Breast epithelium (tissue), 4 donors: ENCODE results near the gene METRNL. TPM values are rescaled to one million over a fixed set of nuclear protein-coding genes. Genes with fewer than 3 reads are reported as not detected.

Experiments used
- DNase-seq, 2 donors: peaks; one replicate each; pipeline ENCODE4 v3.0.0-alpha.2; 2019; ENCODE audit warnings: low spot score in 2 of 2
- H3K27ac ChIP-seq, 2 donors: fragments of 200-600 bp; sonication (generic) in 1 of 2; one replicate each; pipeline ENCODE4 v1.5.1; 2016 to 2019; ENCODE audit warnings: mild to moderate bottlenecking in 1 of 2
- H3K27me3 ChIP-seq, 2 donors: fragments of 200-600 bp; sonication (generic) in 1 of 2; one replicate each; pipeline versions ENCODE4 v1.5.1 to v1.6.0; 2017 to 2019; ENCODE audit warnings: control low read depth in 1 of 2, mild to moderate bottlenecking in 1 of 2
- H3K36me3 ChIP-seq: fragments of 200-600 bp; one replicate; pipeline ENCODE4 v1.5.1; 2019
- H3K4me1 ChIP-seq, 2 donors: fragments of 200-600 bp; sonication (generic); one replicate each; pipeline ENCODE4 v1.5.1; 2016 to 2019; ENCODE audit warnings: control low read depth in 1 of 2
- H3K4me3 ChIP-seq, 3 donors: fragments of 200-600 bp; sonication (generic); 1 replicate in 2 of 3; 2 replicates in 1 of 3; pipeline ENCODE4 v1.5.1; 2016 to 2019; ENCODE audit warnings: mild to moderate bottlenecking in 3 of 3, moderate library complexity in 2 of 3
- H3K9me3 ChIP-seq, 2 donors: fragments of 200-600 bp; sonication (generic) in 1 of 2; one replicate each; pipeline ENCODE4 v1.5.1; 2016 to 2019; ENCODE audit warnings: control low read depth in 1 of 2
- POLR2A ChIP-seq: fragments of 450-650 bp; IDR thresholded peaks from one replicate; pipeline ENCODE4 v1.6.1; 2016; ENCODE audit warnings: antibody characterized with exemption, mild to moderate bottlenecking, moderate library complexity
- POLR2AphosphoS5 ChIP-seq, 3 donors: sonication (generic); formaldehyde crosslinking; IDR thresholded peaks; one replicate each; pipeline ENCODE4 v1.6.1; 2017; ENCODE audit warnings: antibody characterized with exemption in 3 of 3
- intact Hi-C: fragments of 100-400 bp; cut with DNase I; formaldehyde crosslinking; loops from one replicate; pipeline ENCODE4 v1.15.1; 2023; ENCODE audit warnings: low total_unique reads
- total RNA-seq, 3 donors: library from RNA; depleted of rRNA; stranded (reverse); fragments of >200 nt; gene quantifications; one replicate each; pipeline ENCODE4 v1.1.0, GENCODE V29; 2016
- TF ChIP-seq, protein P1 (sequence below), 3 donors: fragments of 450-650 bp; IDR thresholded peaks; one replicate each; pipeline ENCODE4 v1.5.1; 2016 to 2017; ENCODE audit warnings: antibody characterized with exemption in 3 of 3, mild to moderate bottlenecking in 3 of 3, moderate library complexity in 3 of 3

The METRNL gene
- total RNA-seq, 3 donors from 2014 or later, result 41.6 to 102 (median 54.1) TPM

DNA sequence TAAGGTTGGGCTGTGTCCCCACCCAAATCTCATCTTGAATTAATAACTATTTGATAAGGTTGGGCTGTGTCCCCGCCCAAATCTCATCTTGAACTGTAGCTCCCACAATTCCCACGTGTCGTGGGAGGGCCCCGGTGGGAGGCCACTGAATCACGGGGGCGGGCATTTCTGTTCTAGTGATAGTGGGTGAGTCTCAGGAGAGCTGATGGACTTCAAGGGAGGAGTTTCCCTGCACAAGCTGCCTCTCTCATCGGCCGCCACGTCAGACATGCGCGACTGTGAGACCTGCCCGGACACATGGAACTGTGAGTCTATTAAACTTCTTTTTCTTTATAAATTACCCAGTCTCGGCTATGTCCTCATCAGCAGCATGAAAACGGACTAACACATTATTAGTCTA, 44.9 kb upstream of the METRNL start:
- Histone ChIP-seq H3K4me3 (no peak overlapping the region), H3K27ac (no peak overlapping the region), H3K27me3 (no peaks in the 10 kb centered on the region), H3K9me3 (no peaks in the 10 kb centered on the region), H3K4me1 (no peaks in the 10 kb centered on the region), H3K36me3 (no peaks in the 10 kb centered on the region)
- no peak for DNase-seq
- TF ChIP-seq, protein P1, sequence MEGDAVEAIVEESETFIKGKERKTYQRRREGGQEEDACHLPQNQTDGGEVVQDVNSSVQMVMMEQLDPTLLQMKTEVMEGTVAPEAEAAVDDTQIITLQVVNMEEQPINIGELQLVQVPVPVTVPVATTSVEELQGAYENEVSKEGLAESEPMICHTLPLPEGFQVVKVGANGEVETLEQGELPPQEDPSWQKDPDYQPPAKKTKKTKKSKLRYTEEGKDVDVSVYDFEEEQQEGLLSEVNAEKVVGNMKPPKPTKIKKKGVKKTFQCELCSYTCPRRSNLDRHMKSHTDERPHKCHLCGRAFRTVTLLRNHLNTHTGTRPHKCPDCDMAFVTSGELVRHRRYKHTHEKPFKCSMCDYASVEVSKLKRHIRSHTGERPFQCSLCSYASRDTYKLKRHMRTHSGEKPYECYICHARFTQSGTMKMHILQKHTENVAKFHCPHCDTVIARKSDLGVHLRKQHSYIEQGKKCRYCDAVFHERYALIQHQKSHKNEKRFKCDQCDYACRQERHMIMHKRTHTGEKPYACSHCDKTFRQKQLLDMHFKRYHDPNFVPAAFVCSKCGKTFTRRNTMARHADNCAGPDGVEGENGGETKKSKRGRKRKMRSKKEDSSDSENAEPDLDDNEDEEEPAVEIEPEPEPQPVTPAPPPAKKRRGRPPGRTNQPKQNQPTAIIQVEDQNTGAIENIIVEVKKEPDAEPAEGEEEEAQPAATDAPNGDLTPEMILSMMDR (IDR thresholded peaks at IDR 0.05), result no peak
- TF ChIP-seq POLR2A (no peak), POLR2AphosphoS5 (IDR thresholded peaks at IDR 0.05) (no peak)
- intact Hi-C loops, result no loop called here

GRCh38 chr17:83035722-83036121, 43.7 kb upstream of the METRNL start:
- no peak for DNase-seq
- no peak overlapping the region for H3K4me3 ChIP-seq
- intact Hi-C loops, result no loop called here
- H3K9me3 ChIP-seq, result no peaks in the 10 kb centered on the region
- no peak for TF ChIP-seq POLR2AphosphoS5 (IDR thresholded peaks at IDR 0.05)
- no peak for TF ChIP-seq POLR2A
- TF ChIP-seq, protein P1 (IDR thresholded peaks at IDR 0.05), result no peak
- no peaks in the 10 kb centered on the region for H3K4me1 ChIP-seq
- no peaks in the 10 kb centered on the region for H3K36me3 ChIP-seq
- no peak overlapping the region for H3K27ac ChIP-seq
- no peaks in the 10 kb centered on the region for H3K27me3 ChIP-seq

- no peaks in the 10 kb centered on the region for H3K27me3 ChIP-seq
- no peak overlapping the region for H3K4me3 ChIP-seq
- intact Hi-C loops, result no loop called here
- DNase-seq, result no peak
- no peaks in the 10 kb centered on the region for H3K9me3 ChIP-seq
- no peaks in the 10 kb centered on the region for H3K36me3 ChIP-seq
- no peak overlapping the region for H3K27ac ChIP-seq
- TF ChIP-seq, protein P1 (IDR thresholded peaks at IDR 0.05), result no peak
- no peak for TF ChIP-seq POLR2A
- TF ChIP-seq POLR2AphosphoS5 (IDR thresholded peaks at IDR 0.05), result no peak
- H3K4me1 ChIP-seq, result no peaks in the 10 kb centered on the region
Measured at GRCh38 chr17:83036193-83036592, 43.2 kb upstream of the METRNL start.

DNA sequence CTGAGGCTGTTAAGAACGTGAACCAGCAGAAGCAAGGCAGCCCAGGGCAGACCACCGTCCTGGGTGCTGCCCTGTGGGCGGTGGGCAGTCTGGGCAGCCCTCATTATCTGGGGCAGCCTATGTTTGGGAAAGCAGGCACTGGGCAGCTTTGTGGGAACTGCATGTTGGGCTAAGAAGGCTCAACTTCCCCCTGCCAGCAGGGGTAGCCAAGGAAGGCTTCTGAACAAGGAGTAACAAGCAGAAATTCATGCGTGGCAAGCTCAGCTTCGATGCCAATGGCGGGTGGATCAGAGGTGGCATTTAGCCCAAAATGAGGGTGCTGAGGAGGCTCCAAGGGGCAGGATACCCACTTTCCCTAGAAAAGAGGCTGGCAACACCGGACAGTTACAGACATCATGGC, 42.7 kb upstream of the METRNL start:
- no peak for DNase-seq
- intact Hi-C loops, result no loop called here
- TF ChIP-seq POLR2A (no peak), POLR2AphosphoS5 (IDR thresholded peaks at IDR 0.05) (no peak)
- TF ChIP-seq, protein P1 (IDR thresholded peaks at IDR 0.05), result no peak
- Histone ChIP-seq H3K36me3 (no peaks in the 10 kb centered on the region), H3K9me3 (no peaks in the 10 kb centered on the region), H3K27me3 (no peaks in the 10 kb centered on the region), H3K4me1 (no peaks in the 10 kb centered on the region), H3K27ac (no peak overlapping the region), H3K4me3 (no peak overlapping the region)

DNA sequence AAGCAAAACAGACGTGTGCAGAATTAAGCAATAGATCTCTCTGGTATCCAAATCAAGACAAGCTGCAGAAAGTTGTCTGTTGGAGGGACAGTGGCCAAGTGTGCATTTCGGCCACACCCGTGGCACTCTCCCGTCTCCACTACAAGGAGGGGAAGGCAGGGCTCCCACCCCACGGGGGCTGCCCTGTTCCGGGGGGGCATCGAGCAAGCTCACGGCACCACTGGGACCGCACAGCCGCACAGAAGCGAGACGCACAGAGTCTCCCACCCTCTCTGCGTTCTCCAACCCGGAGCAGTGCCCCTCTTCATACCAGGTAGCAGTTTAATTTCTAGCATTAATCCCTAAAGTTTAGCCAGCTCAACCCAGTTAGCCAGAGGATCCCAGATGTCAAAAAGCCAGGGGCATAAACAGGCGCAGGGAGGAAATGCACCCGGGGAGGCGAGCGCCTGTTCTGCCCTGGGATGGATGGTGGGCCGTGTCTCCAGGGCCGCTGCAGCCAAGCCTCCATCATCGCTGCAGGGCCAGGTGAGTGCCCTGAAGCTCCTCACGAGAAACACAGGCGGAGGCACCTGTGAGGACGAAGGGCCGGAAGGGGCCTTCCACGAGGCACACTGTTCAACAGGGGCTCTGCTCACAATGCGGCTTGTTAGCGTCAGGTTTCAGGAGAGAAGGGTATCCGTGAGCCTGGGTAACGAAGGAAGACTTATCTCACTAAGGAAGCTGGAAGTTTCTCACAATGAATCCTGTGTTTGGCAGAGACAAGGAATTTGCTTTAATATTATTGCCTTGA, 42.1 kb upstream of the METRNL start:
- no peak overlapping the region for H3K27ac ChIP-seq
- DNase-seq, result no peak
- no peak overlapping the region for H3K4me3 ChIP-seq
- no peaks in the 10 kb centered on the region for H3K27me3 ChIP-seq
- no peaks in the 10 kb centered on the region for H3K4me1 ChIP-seq
- TF ChIP-seq, protein P1 (IDR thresholded peaks at IDR 0.05), result no peak
- no peak for TF ChIP-seq POLR2A
- H3K9me3 ChIP-seq, result no peaks in the 10 kb centered on the region
- no peaks in the 10 kb centered on the region for H3K36me3 ChIP-seq
- intact Hi-C loops, result no loop called here
